ENCODE measurements around the gene C9orf50.

C9orf50 gene

DNA sequence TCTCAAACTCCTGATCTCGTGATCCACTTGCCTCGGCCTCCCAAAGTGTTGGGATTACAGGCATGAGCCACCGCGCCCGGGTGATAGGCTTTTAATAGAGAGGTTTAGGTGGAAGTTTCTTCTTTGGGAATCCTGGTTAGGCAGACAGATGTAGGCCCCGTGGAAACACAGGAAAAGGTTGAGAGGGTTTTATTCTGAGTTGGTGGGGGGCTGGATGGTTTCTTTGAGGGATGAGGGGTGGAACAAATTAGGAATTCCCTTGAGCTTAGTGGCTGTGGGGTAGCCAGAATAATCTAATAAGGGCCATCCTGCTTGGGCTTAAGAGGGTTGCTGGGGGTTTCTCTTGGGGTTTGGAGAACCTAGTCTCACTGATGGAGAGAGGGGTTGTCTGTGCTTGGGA, 30.4 kb downstream of the C9orf50 start:
- DNase-seq (ENCODE audit: low spot score), result no peak

GRCh38 chr9:129587487-129588262, 33.2 kb downstream of the C9orf50 start:
- DNase-seq (ENCODE audit: low spot score), result no peak

DNA sequence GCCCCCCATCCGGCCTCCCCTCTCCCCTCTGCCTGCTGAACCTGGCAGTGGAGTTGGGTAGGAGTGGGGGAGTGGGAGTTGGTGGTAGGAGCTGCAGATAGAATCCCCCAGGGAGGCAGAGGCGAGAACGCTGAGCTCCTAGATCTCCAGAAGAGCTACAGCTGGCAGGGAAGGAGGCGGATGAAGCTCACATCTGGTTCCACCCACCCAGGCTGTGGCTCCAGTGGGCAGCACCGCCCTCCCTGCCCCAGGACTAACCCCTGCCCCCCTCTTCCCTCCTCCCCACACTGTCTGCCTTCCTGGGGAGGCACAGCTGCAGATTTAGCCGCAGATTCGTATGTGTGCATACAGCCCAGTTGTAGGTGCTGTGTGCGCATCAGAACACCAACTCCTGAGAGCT, 34.2 kb downstream of the C9orf50 start:
- DNase-seq (ENCODE audit: low spot score), result no peak

DNA sequence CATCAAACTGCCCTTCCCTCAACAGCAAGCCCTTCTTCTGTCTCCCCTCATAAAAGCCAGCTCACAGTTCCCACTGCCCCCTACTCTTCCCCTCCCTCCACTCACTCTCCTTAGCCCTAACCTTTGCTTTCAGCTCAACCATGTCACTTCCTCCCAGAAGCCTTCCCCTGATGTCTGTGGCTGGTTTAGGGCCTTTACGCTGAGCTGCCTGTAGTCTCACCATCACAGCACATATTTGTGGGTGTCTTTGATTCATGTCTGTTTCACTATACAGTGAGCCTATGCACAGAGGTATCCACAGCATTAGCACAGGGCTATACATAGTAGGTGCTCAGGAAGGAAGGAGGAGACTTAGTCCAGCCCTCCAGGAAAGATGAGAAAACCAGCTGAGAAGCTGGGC, 34.7 kb downstream of the C9orf50 start:
- no peak for DNase-seq (ENCODE audit: low spot score)

GRCh38 chr9:129585352-129585751, 35.5 kb downstream of the C9orf50 start:
- DNase-seq (ENCODE audit: low spot score), result no peak

- DNase-seq (ENCODE audit: low spot score), result peak; percentile 45
Observed at GRCh38 chr9:129584136-129584535, 36.8 kb downstream of the C9orf50 start.

DNA sequence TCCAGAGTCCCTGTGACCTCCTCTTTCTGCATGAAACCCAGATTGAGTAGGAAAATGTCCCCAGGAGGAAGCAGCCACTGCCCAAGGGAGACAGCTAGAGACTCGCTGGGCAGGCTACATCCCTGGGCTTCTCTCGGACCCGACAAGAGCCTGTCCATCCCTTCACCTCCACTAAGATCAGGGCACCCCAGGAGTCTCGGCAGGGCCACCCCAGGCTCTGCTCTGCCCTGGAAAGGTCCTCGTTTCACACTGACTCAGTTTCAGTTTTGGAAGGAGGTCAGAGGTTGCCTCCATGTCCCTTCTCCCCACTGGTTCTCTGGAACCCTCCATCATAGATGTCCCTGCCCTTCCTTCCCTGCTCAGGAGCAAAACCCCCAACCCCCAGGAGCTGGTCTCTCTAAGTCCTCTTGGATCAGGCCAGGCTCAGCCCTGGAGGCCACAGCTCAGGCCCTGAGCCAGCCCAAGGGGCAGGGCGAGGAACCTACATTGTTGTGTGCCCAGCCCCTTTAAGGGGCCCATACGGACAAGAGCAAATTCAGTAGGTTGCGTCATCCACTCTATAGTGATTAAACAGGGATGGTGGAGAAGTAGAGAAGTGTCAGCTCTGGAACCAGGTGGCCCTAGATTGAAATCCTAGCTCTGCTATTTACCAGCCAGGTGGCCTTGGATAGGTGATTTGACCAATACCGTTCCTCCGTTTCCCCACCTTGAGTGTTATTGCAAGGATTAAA, 37.4 kb downstream of the C9orf50 start:
- DNase-seq (ENCODE audit: low spot score), result no peak

- DNase-seq (ENCODE audit: low spot score), result no peak
Observed at GRCh38 chr9:129582855-129583254, 38.0 kb downstream of the C9orf50 start.

DNA sequence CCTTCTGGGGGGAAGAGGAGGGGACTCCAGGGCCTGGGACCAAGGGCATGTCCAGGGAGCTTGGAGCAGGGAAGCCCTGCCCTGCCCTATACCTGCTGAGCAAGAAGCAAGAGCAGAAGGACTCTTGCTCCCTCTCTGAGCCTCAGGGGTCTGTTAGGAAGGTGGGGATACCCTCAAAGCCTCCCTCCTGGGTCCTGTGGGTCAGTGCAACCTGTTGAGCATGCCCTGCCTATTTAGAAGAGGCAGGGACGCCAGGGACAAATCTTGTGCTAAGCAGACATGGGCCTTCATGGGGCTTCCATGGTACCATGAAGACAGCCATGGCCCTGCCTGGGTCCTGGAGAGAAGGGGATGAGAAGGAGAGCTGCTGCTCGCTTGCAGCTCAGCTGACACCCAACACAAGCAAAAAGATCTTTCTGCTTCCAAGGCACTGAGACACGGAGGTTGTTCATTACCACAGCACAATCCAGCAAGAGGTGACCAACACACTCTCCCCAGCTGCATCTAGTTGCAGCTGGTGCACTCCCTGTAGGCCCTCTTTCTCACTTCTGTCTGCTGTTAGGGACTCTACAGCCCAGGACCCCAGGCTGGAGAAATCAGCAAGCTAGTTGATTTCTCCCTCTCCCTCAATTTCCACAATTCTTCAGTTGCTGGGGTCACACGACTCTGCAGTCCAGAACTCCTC, 39.3 kb downstream of the C9orf50 start:
- no peak for DNase-seq (ENCODE audit: low spot score)

DNA sequence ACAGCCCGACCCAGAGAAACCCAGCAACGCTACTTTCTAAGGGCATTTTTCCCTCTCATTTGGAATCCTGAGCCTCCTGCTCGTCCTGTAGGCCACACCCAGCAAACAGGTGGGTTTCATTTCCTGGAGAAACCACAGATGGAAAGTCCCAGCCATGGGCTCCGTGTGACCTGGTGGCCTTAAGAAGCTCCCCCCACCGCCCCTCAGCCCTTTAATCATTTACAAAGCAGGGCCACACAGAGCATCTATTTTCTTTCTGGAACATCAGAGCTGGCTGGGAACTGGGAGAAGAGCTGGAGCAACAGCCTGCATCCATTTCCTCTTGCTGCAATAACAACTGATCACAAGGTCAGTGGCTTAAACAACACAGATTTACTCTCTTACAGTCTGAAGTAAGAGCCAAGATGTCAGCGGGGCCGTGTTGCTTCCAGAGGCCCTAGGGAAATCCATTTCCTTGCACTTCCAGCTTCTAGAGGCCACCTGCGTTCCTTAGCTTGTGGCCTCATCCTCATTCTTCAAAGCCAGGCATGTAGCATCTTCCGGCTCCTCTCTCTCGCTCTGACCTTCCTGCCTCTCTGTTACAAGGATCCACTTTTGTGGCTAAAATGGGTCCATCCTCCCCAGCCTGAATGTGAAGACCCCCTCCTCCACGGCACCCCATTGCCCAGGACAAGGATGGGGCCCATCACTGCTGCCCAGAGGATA, 40.5 kb downstream of the C9orf50 start:
- DNase-seq (ENCODE audit: low spot score), result no peak

GRCh38 chr9:129579294-129579693, 41.6 kb downstream of the C9orf50 start:
- no peak for DNase-seq (ENCODE audit: low spot score)

GRCh38 chr9:129576546-129577543, 44.1 kb downstream of the C9orf50 start:
- DNase-seq (ENCODE audit: low spot score), result no peak

- DNase-seq (ENCODE audit: low spot score), result no peak
Observed at GRCh38 chr9:129575818-129576217, 45.1 kb downstream of the C9orf50 start.

DNA sequence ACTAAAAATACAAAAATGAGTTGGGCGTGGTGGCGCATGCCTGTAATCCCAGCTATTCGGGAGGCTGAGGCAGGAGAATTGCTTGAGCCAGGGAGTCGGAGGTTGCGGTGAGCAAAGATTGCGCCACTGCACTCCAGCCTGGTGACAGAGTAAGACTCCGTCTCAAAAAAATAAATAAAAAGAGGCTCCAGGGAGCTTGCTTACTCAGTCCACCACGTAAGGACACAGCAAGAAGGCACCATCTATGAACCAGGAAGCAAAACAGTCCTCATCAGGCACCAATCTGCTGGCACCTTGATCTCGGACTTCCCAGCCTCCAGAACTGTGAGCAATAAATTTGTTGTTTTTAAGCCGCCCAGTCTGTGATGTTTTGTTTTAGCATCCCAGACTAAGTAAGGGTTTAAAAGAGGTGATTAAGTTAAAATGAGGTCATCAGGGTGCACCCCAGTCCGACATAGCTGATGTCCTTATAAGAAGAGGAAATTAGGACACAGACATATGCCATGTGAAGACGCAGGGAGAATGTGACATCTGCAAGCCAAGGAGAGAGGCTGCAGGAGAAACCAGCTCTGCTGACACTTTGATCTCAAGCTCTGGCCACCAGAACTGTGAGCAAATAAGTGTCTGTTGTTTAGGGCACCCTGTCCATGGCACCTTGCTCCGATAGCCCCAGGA, 45.9 kb downstream of the C9orf50 start:
- no peak for DNase-seq (ENCODE audit: low spot score)

DNA sequence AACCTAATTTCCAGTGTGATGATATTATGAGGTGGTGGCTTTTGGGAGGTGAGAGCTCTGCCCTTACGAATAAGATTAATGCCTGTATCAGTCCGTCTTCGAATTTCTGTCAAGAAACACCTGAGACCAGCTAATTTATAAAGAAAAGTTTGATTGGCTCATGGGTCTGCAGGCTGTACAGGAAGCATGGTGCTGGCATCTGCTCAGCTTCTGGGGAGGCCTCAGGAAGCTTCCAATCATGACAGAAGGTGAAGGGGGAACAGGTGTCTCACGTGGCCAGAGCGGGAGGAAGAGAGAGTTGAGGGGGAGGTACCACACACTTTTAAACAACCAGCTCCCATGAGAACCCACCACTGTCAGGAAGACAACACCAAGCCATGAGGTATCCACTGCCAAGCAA, 46.9 kb downstream of the C9orf50 start:
- no peak for DNase-seq (ENCODE audit: low spot score)

DNA sequence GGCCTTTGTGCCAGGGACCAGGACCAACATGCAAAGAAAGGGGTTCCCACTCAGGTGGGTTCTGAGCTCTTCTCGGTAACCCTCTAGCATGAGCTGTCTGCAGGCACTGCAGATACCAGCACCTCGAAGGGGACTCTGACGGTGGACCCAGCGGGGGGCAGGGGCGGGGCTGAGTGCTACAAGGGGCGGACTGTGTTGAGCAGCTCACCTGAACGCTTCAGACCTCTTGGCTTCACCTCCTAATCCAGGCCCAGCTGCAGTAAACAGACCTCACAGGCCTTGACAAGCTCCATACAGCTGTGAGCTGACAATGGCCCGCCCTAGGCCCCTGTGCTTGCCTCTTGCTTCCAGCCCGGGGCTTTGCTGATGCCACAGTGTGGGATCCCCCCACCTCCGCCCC, 48.4 kb downstream of the C9orf50 start:
- no peak for DNase-seq (ENCODE audit: low spot score)

DNA sequence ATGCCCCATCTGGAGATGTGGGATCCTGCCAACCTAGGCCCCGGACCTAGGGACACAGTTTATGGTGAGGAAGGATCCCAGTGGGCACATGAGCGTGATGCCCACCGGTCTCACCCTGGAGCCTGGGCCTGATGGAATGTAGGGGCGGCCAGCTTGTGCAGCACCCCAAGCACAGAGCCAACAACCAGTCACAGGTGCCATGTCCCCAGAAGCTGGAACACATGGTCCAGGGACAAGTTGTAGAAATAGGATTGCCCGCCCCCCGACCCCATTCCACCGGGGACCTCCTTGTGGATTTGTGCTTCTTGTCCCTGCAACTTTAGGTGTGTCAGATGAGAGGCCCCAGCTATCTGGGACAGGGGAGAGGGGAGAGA, 48.9 kb downstream of the C9orf50 start:
- DNase-seq (ENCODE audit: low spot score), result no peak

GRCh38 chr9:129571298-129572051, 49.4 kb downstream of the C9orf50 start:
- no peak for DNase-seq (ENCODE audit: low spot score)

DNA sequence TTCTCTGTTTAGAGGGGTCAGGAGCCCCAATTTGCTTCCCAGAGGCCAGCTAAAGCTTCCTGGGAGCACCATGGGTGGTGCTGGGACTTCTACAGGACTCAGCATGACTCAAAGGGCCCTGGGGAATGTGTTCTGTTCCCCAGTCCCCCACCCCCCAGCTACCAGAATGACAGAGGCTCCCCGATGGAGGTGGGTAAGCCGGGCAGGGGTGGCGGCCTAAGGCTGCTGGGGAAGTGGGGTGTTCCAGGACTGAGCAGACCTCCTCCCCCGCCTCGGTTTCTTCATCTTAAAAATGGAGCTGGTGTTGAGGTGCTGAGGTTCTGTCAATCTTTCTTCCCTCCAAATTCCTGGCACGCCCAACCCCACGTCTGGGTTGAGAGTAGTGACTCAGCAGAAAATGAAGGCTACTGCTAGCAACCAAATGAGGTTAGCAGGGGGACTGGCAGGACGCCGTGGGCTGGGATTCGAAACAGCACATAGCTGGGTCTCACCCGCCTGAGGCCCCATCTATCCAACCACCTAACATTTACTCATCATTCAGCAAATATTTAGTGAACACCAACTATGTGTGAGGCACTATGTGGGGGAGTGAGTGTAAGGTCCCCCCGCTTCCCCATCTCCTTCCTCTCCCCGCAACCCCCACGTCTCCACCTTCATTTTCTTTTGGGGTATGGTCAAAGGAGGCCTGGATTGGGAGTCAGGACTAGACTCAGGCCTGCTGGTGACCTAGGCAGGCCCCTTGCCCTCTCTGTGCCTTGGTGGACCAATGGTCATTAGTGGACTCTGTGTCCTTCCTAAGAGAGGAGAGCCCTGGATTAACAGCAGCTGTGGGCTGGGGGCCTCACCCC, 50.2 kb downstream of the C9orf50 start:
- DNase-seq (ENCODE audit: low spot score), result no peak
